K562 (cell line): Measurements from ENCODE around the gene LINGO3. TPM values are rescaled to one million over a fixed set of nuclear protein-coding genes. Genes with fewer than 3 reads are reported as not detected.

ENCODE experiments used
- ATAC-seq: fragments of 200-7000 bp; cut with Tn5 transposase; 3 replicates; pipeline ENCODE4 v1.9.1; 2020; ENCODE audit warnings: moderate library complexity
- BruUV-seq: library from RNA; stranded (reverse); fragments of 400-500 nt; replicated peaks from 2 replicates; lab custom pipeline; 2021; lab: Mats Ljungman, UMichigan
- CTCF ChIA-PET: fragments of 300-600 bp; formaldehyde crosslinking; extraction: SDS; loops from one replicate; lab custom pipeline; 2021; ENCODE audit warnings: low intra/inter-chr PET ratio; lab: Yijun Ruan, JAX
- POLR2A ChIA-PET: fragments of 300-600, 350-650 bp; sonication (Branson Sonifier 250); formaldehyde crosslinking; extraction: SDS; loops from one replicate; lab custom pipeline; 2021; ENCODE audit warnings: antibody characterized with exemption, inconsistent platforms; lab: Yijun Ruan, JAX
- DNase-seq, 4 experiments: peaks; one replicate each; pipeline versions ENCODE4 v3.0.0 to v3.0.0-alpha.2; 2011 to 2018; ENCODE audit warnings: low spot score in 3 of 4, mixed read lengths in 3 of 4; ENCODE audit errors: extremely low read depth in 1 of 4
- FAIRE-seq: peaks from 2 replicates; lab custom pipeline; 2011; peaks lifted over from hg19 to GRCh38; lab: Jason Lieb, UNC
- H2AFZ ChIP-seq: 2 replicates; pipeline ENCODE4 v1.6.0; 2011; ENCODE audit warnings: low read depth, low read length, control low read depth, inconsistent platforms
- H3K27ac ChIP-seq: fragments of 200-600 bp; 3 replicates; pipeline ENCODE4 v1.8.0; 2011; ENCODE audit warnings: low read depth, mild to moderate bottlenecking, control low read depth, inconsistent platforms, low read length, moderate library complexity, mixed read lengths; ENCODE audit errors: extremely low read depth
- H3K27me3 ChIP-seq, 2 experiments: fragments of 300-600 bp in 1 of 2; 2 replicates in 1 of 2; 3 replicates in 1 of 2; pipeline versions ENCODE4 v1.6.0 to v1.8.0; 2011; ENCODE audit warnings: inconsistent platforms in 2 of 2, low read length in 2 of 2, mild to moderate bottlenecking in 1 of 2, mixed read lengths in 1 of 2, moderate library complexity in 1 of 2; ENCODE audit not compliant: control insufficient read depth in 2 of 2, insufficient read depth in 2 of 2
- H3K36me3 ChIP-seq: fragments of 300-600 bp; 3 replicates; pipeline ENCODE4 v1.8.0; 2011; ENCODE audit warnings: mild to moderate bottlenecking, low read length, inconsistent platforms; ENCODE audit not compliant: control insufficient read depth, insufficient read depth
- H3K4me1 ChIP-seq, 2 experiments: fragments of 200-600 bp in 1 of 2; replicated peaks in 1 of 2; 2 replicates in 1 of 2; 3 replicates in 1 of 2; pipeline versions ENCODE4 v1.5.1 to v1.8.0; 2011; ENCODE audit warnings: inconsistent platforms in 2 of 2, low read length in 2 of 2, mild to moderate bottlenecking in 1 of 2, mixed read lengths in 1 of 2, moderate library complexity in 1 of 2; ENCODE audit not compliant: control insufficient read depth in 2 of 2, insufficient read depth in 2 of 2
- H3K4me2 ChIP-seq: 2 replicates; pipeline ENCODE4 v1.6.1; 2011; ENCODE audit warnings: low read length, control low read depth, inconsistent platforms, mixed read lengths; ENCODE audit not compliant: insufficient read depth
- H3K4me3 ChIP-seq: fragments of 200-600 bp; sonication (generic), shearing (Covaris generic); 2 replicates; pipeline ENCODE4 v1.5.1; 2016; ENCODE audit warnings: control low read depth, inconsistent platforms
- H3K79me2 ChIP-seq: fragments of 200-600 bp; 3 replicates; pipeline ENCODE4 v1.8.0; 2011; ENCODE audit warnings: low read length, inconsistent platforms; ENCODE audit not compliant: control insufficient read depth, insufficient read depth
- H3K9ac ChIP-seq, 2 experiments: 2 replicates each; pipeline versions ENCODE4 v1.6.0 to v1.6.1; 2011; ENCODE audit warnings: low read depth in 2 of 2, low read length in 2 of 2, control low read depth in 1 of 2, inconsistent platforms in 1 of 2, mild to moderate bottlenecking in 1 of 2, mixed read lengths in 1 of 2; ENCODE audit not compliant: insufficient read depth in 1 of 2
- H3K9me1 ChIP-seq: one replicate; pipeline ENCODE4 v1.6.0; 2011; ENCODE audit warnings: inconsistent platforms, mild to moderate bottlenecking, low read length, moderate library complexity; ENCODE audit not compliant: control insufficient read depth, insufficient read depth
- H3K9me3 ChIP-seq: replicated peaks from 2 replicates; pipeline ENCODE4 v1.5.1; 2011; ENCODE audit warnings: low read depth, low read length, inconsistent platforms; ENCODE audit not compliant: control insufficient read depth, insufficient read depth
- H4K20me1 ChIP-seq: replicated peaks from 2 replicates; pipeline ENCODE4 v1.6.1; 2011; ENCODE audit warnings: low read length, inconsistent platforms, mixed read lengths; ENCODE audit not compliant: control insufficient read depth, insufficient read depth
- PHTF2 ChIP-seq: fragments of 250-450 bp; sonication (Bioruptor Pico); IDR thresholded peaks from 2 replicates; pipeline ENCODE4 v1.5.0; 2021; ENCODE audit warnings: mild to moderate bottlenecking
- TRIM28 ChIP-seq: fragments of 450-650 bp; IDR thresholded peaks from 2 replicates; pipeline ENCODE4 v1.6.1; 2017
- WGBS: fragments of 100-300 bp; shearing (Covaris generic); methylation state at CpG from one replicate; pipeline ENCODE4 v1.1.6; 2016; ENCODE audit warnings: low coverage, mixed read lengths; ENCODE audit not compliant: insufficient coverage; ENCODE audit errors: missing lambda C conversion rate; 5-methylcytosine and 5-hydroxymethylcytosine counted together
- in situ Hi-C: fragments of 300-500 bp; cut with MboI; formaldehyde crosslinking; loops from 4 replicates; pipeline ENCODE4 v1.15.0; 2018; ENCODE audit warnings: inconsistent platforms, mixed read lengths
- intact Hi-C: fragments of 100-400 bp; cut with micrococcal nuclease; formaldehyde crosslinking; loops from 2 replicates; pipeline ENCODE4 v1.14.2; 2022
- polyA plus RNA-seq, 8 experiments: library from polyadenylated mRNA; depleted of rRNA in 4 of 8; stranded (reverse) in 5 of 8; unstranded in 3 of 8; fragments of >200 nt; fragmentation: Nextera tagmentation in 2 of 8; fragmentation: Illumina TruSeq in 1 of 8; extraction: Ambion mirVana in 2 of 8; extraction: Trizol in 1 of 8; gene quantifications; 2 replicates each; pipeline versions ENCODE4 v1.2.1 to v1.2.3, GENCODE V29; 2011 to 2014; ENCODE audit warnings: inconsistent platforms in 1 of 8, missing spikeins in 1 of 8
- total RNA-seq, 7 experiments: library from RNA; depleted of rRNA in 6 of 7; stranded (reverse); fragments of >200 nt in 6 of 7; fragmentation: Illumina TruSeq in 2 of 7; extraction: Trizol in 2 of 7; gene quantifications; 2 replicates each; pipeline versions ENCODE4 v1.2.1 to v1.2.3, GENCODE V29; 2011 to 2021; ENCODE audit warnings: low replicate concordance in 1 of 7
- TF ChIP-seq, protein P1 (sequence below): fragments of 450-650 bp; IDR thresholded peaks from 2 replicates; pipeline ENCODE4 v1.6.1; 2016; ENCODE audit warnings: low read depth
- TF ChIP-seq, protein P2 (sequence below): fragments of 450-650 bp; IDR thresholded peaks from 2 replicates; pipeline ENCODE4 v1.6.1; 2018; ENCODE audit warnings: mild to moderate bottlenecking, low read depth; ENCODE audit not compliant: partially characterized antibody
- TF ChIP-seq, protein P3 (sequence below): fragments of 250-450 bp; sonication (Bioruptor Pico); IDR thresholded peaks from 2 replicates; pipeline ENCODE4 v1.4.0; 2020; ENCODE audit warnings: mild to moderate bottlenecking

Gene LINGO3
- total and polyA plus RNA-seq, 9 of the 15 experiments (the other 6 are each of a cell fraction or from before 2014, with no cell fraction given): 0.03 to 0.05 (median 0.03) TPM; not detected in 6

GRCh38 chr19:2334426-2334825 is 26.5 kb upstream of the LINGO3 start:
- Histone ChIP-seq H3K4me3 (no peak overlapping the region), H3K27me3 (no peaks in the 10 kb centered on the region), H3K9ac (no peak overlapping the region), H3K27ac (no peak overlapping the region), H3K4me2 (no peak overlapping the region), H3K4me1 (peaks cover 21 to 74% of the 10 kb centered on the region in 2 experiments; a peak in 4 of 5 replicates), H3K36me3 (peaks cover 22% of the 10 kb centered on the region; the same call in 2 of the 3 replicates), H3K9me3 (peaks cover 2% of the 10 kb centered on the region), H3K79me2 (peaks cover 72% of the 10 kb centered on the region), H4K20me1 (no peaks in the 10 kb centered on the region), H3K9me1 (no peaks in the 10 kb centered on the region), H2AFZ (no peak overlapping the region)
- ATAC-seq: no peak
- 97% methylated on average over 19 of the region's 27 CpGs for WGBS
- no peak for FAIRE-seq
- no TSS peak for BruUV-seq
- CTCF ChIA-PET: no interaction called here
- TF ChIP-seq, protein P1, sequence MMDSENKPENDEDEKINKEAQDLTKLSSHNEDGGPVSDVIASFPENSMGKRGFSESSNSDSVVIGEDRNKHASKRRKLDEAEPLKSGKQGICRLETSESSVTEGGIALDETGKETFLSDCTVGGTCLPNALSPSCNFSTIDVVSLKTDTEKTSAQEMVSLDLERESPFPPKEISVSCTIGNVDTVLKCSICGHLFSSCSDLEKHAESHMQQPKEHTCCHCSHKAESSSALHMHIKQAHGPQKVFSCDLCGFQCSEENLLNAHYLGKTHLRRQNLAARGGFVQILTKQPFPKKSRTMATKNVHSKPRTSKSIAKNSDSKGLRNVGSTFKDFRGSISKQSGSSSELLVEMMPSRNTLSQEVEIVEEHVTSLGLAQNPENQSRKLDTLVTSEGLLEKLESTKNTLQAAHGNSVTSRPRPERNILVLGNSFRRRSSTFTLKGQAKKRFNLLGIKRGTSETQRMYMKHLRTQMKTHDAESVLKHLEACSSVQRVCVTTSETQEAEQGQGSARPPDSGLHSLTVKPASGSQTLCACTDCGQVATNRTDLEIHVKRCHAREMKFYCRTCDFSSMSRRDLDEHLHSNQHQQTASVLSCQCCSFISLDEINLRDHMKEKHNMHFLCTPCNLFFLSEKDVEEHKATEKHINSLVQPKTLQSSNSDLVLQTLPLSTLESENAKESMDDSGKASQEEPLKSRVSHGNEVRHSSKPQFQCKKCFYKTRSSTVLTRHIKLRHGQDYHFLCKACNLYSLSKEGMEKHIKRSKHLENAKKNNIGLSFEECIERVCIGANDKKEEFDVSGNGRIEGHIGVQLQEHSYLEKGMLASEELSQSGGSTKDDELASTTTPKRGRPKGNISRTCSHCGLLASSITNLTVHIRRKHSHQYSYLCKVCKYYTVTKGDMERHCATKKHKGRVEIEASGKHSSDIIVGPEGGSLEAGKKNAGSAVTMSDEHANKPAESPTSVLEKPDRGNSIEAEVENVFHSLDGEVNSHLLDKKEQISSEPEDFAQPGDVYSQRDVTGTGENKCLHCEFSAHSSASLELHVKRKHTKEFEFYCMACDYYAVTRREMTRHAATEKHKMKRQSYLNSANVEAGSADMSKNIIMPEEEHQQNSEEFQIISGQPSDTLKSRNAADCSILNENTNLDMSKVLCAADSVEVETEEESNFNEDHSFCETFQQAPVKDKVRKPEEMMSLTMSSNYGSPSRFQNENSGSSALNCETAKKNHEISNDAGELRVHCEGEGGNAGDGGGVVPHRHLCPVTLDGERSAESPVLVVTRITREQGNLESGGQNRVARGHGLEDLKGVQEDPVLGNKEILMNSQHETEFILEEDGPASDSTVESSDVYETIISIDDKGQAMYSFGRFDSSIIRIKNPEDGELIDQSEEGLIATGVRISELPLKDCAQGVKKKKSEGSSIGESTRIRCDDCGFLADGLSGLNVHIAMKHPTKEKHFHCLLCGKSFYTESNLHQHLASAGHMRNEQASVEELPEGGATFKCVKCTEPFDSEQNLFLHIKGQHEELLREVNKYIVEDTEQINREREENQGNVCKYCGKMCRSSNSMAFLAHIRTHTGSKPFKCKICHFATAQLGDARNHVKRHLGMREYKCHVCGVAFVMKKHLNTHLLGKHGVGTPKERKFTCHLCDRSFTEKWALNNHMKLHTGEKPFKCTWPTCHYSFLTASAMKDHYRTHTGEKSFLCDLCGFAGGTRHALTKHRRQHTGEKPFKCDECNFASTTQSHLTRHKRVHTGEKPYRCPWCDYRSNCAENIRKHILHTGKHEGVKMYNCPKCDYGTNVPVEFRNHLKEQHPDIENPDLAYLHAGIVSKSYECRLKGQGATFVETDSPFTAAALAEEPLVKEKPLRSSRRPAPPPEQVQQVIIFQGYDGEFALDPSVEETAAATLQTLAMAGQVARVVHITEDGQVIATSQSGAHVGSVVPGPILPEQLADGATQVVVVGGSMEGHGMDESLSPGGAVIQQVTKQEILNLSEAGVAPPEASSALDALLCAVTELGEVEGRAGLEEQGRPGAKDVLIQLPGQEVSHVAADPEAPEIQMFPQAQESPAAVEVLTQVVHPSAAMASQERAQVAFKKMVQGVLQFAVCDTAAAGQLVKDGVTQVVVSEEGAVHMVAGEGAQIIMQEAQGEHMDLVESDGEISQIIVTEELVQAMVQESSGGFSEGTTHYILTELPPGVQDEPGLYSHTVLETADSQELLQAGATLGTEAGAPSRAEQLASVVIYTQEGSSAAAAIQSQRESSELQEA: no peak
- TF ChIP-seq, protein P2, sequence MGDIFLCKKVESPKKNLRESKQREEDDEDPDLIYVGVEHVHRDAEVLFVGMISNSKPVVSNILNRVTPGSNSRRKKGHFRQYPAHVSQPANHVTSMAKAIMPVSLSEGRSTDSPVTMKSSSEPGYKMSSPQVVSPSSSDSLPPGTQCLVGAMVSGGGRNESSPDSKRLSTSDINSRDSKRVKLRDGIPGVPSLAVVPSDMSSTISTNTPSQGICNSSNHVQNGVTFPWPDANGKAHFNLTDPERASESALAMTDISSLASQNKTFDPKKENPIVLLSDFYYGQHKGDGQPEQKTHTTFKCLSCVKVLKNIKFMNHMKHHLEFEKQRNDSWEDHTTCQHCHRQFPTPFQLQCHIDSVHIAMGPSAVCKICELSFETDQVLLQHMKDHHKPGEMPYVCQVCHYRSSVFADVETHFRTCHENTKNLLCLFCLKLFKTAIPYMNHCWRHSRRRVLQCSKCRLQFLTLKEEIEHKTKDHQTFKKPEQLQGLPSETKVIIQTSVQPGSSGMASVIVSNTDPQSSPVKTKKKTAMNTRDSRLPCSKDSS: no peak
- no peak for TF ChIP-seq PHTF2 (CRISPR knock-in tag)
- no peak for TF ChIP-seq TRIM28
- TF ChIP-seq, protein P3, sequence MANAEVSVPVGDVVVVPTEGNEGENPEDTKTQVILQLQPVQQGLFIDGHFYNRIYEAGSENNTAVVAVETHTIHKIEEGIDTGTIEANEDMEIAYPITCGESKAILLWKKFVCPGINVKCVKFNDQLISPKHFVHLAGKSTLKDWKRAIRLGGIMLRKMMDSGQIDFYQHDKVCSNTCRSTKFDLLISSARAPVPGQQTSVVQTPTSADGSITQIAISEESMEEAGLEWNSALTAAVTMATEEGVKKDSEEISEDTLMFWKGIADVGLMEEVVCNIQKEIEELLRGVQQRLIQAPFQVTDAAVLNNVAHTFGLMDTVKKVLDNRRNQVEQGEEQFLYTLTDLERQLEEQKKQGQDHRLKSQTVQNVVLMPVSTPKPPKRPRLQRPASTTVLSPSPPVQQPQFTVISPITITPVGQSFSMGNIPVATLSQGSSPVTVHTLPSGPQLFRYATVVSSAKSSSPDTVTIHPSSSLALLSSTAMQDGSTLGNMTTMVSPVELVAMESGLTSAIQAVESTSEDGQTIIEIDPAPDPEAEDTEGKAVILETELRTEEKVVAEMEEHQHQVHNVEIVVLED: no peak
- in situ Hi-C loops (no loop called here), intact Hi-C loops (no loop called here)
- DNase-seq: no peak
- POLR2A ChIA-PET: interaction anchor here (0.6 kb wide), 1 partner anchor 39 kb away, joined by 3 read pairs; no protein-coding TSS in a partner anchor
